Right lobe of liver (tissue), 4 donors: Measurements from ENCODE around the gene ARX.

Experiments
- CTCF ChIP-seq, 4 donors: fragments of 200-600 bp in 3 of 4; fragments of 450-650 bp in 1 of 4; IDR thresholded peaks; one replicate each; pipeline versions ENCODE4 v1.5.1 to v1.8.0; 2016 to 2022; ENCODE audit warnings: antibody characterized with exemption in 4 of 4, mild to moderate bottlenecking in 2 of 4
- POLR2A ChIP-seq: fragments of 450-650 bp; IDR thresholded peaks from one replicate; pipeline ENCODE4 v1.6.1; 2017; ENCODE audit warnings: antibody characterized with exemption, mild to moderate bottlenecking
- donor health status: DM: no; HTN: no; CAD: no.
- donor health status: DM: no; HTN: no; CAD: no.
- donor health status: DM: no; HTN: yes; CAD: no.

GRCh38 chrX:25049357-25049756, 33.6 kb upstream of the ARX start:
- TF ChIP-seq CTCF (IDR thresholded peaks at IDR 0.05) (no peak), POLR2A (no peak)
